GM20000 (cell line): ENCODE results near the gene TMEM238.
"Not testable (repeated sequence)": the region's sequence is repeated elsewhere in the genome, so short reads cannot be mapped to it uniquely, and the experiment has no call there.

Experiments
- DNase-seq: peaks from one replicate; pipeline ENCODE4 v3.0.0; 2012; ENCODE audit warnings: low spot score
- CTCF ChIP-seq: IDR thresholded peaks from 2 replicates; pipeline ENCODE4 v1.5.1; 2012; ENCODE audit warnings: mild to moderate bottlenecking, control low read depth; ENCODE audit errors: extremely low read depth, missing control alignments

The TMEM238 gene

DNA sequence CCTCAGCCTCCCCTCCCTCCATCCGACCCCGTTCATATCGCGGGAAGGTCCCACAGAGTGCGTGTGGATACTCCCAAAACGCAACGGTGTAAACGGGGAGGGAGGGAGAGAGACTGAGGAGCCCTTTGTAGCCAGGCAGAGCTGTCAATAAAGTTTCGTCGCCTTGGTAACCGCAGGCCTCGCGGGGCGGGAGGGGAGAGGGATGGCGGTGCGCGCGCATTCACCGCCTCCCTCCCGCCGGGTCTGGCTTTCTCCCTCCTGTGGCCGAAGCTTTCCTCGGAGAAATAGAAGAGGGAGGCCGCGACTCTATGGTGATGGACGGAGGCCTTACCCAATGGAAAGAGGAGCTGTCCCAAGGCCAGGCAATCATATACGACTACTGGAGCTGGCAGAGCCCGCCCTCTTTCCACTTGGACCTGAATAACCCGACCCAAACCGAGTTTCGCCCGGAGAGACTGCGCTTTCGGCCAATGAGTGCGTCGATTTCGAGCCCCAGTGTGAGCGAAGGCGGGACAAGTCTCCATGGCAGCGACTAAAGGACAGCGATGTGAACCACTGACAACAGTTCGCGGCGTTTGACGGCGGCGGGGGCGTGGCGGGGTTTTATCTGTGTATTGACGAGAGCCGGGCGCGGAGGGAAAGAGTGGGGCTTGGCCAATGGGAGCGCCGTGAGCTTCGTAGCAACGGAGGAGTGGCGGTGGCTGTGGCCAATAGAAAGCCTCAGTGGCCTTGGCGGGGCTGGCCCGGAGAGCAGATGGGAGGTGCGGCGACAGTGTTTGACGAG is 44.8 kb downstream of the TMEM238 start, which contains the start of gene KMT5C:
Gene KMT5C, plus strand, starts transcription at position 772 of the 784 bp plus-strand sequence. CDS start 2,061 bp downstream, outside the sequence.
- no peak for TF ChIP-seq CTCF

DNA sequence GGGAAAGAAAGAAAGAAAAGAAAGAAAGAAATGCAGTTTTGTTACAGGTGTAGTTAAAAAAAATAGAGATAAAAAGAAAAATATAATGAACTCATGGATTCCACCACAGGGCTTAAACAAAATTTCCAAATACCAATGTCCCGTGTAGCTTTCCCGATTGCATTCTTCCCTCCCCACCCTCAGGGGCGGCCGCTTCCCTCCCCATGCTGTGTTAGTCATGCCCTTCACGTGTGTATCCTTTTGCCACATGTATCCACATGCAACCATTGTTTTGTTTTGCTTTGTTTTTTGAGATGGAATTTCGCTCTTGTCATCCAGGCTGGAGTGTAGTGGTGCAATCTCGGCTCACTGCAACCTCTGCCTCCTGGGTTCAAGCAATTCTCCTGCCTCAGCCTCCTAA is 48.0 kb downstream of the TMEM238 start:
- DNase-seq, result no peak
- no peak for TF ChIP-seq CTCF

More for the DNA sequence above, 44.8 kb downstream of the TMEM238 start, which contains the start of gene KMT5C:
- DNase-seq, result peak; percentile 99

DNA sequence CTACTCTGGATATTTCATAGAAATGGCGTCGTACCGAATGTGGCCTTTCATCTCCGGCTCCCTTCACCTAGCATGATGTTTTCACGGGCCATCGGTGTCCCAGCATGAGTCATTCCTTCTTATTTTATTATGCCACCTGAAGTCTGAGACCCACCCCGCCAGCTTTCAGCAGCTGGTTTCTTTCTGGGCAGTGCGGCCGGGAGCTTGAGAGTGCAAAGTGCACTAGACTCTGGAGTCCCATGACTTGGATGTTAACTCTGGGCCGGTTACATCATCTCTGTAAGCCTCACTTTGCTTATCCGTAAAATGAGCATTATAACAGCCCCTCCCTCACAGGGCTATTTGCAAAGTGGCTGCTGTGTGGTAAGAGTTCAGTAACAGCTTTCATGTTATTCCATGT is 50.2 kb downstream of the TMEM238 start:
- DNase-seq, result no peak

DNA sequence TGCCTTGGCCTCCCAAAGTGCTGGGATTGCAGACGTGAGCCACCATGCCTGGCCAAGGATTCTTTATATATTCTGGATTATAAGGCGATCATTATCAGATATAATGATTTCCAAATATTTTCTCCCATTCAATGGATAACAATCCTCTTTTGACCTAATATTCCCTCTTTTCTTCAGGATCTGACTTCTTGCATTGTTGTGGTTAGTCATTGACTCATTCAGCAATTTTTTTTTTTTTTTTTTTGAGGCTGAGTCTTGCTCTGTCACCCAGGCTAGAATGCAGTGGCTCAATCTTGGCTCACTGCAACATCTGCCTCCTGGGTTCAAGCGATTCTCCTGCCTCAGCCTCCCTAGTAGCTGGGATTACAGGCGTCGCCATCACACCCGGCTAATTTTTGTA is 54.3 kb downstream of the TMEM238 start:
- DNase-seq, result not testable (repeated sequence)

More for the DNA sequence above, 50.2 kb downstream of the TMEM238 start:
- no peak for TF ChIP-seq CTCF
